Measurements from ENCODE around the gene CABP1.
"Not testable (repeated sequence)": the region's sequence is repeated elsewhere in the genome, so short reads cannot be mapped to it uniquely, and the experiment has no call there.

Gene CABP1

DNA sequence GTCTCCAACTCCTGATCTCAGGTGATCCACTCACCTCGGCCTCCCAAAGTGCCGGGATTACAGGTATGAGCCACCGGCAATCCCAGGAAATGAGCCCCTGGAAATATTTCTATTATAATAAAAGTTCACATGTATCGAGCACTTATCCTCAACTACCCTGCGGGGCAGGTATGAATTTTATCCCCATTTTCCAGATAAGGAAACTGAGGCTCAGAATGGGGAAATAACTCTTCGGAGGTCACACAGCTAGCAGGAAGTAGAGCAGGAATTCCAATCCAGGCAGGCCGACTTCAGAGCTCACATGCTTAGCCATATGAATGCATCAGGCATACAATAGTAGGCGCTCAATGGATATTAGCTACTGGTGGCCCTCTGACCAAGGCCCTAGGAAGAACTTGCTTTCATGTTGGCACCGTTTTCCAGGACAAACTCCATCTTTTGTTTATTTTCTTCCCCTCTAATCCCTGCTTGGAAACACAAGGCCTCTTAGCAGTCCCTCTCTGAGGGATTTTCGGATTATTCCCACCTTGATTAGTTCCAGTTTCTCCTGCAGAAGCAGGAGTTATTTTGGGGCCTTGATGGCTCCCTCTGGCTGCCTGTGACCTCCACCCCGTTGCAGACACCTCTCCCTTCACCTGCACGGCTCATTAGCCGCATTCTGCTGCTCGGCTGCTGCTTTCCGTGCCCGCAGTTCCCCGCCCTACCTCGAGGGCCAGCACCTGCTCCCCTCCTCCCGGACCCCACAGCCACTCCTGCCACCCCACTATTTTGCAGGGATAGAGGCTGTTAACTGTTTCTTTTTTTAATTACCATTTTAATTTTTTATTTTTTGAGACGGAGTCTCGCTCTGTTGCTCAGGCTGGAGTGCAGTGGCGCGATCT lies 40.5 kb upstream of the CABP1 start:
- TF ChIP-seq CTCF (IDR thresholded peaks at IDR 0.05; ENCODE audit: low read length, missing control alignments), result no peak
- DNase-seq (ENCODE audit: low read depth), result no peak
- H3K4me3 ChIP-seq (replicated peaks; ENCODE audit: low read depth, low read length), result no peak overlapping the region

- not testable (repeated sequence) for DNase-seq (ENCODE audit: low read depth)
Measured at GRCh38 chr12:120602416-120602815, 38.0 kb upstream of the CABP1 start.

DNA sequence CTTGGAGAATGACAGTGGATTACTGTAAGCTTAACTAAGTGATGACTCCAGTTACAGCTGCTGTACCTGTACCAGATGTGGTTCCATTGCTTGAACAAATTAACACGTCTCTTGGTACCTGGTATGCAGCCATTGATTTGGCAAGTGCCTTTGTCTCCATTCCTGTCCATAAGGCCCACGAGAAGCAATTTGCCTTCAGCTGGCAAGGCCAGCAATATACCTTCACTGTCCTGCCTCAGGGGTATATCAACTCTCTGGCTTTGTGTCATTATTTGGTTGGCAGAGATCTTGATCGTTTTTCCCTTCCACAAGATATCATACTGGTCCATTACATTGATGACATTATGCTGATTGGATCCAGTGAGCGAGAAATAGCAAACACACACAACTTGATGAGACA lies 29.9 kb upstream of the CABP1 start:
- TF ChIP-seq CTCF (IDR thresholded peaks at IDR 0.05; ENCODE audit: low read length, missing control alignments), result no peak
- no peak for DNase-seq (ENCODE audit: low read depth)
- H3K4me3 ChIP-seq (replicated peaks; ENCODE audit: low read depth, low read length), result no peak overlapping the region

More at GRCh38 chr12:120602416-120602815, 38.0 kb upstream of the CABP1 start:
- not testable (repeated sequence) for H3K4me3 ChIP-seq (replicated peaks; ENCODE audit: low read depth, low read length)

DNA sequence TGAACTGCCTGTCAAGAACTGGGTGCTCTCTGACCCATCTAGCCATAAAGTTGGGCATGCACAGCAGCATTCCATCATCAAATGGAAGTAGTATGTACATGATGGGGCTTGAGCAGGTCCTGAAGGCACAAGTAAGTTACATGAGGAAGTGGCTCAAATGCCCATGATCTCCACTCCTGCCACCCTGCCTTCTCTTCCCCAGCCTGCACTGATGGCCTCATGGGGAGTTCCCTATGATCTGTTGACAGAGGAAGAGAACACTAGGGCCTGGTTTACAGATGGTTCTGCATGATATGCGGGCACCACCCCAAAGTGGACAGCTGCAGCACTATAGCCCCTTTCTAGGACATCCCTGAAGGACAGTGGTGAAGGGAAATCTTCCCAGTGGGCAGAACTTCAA lies 28.9 kb upstream of the CABP1 start:
- H3K4me3 ChIP-seq (replicated peaks; ENCODE audit: low read depth, low read length); DNase-seq (ENCODE audit: low read depth): not testable (repeated sequence)

- no peak for TF ChIP-seq CTCF (IDR thresholded peaks at IDR 0.05; ENCODE audit: low read length, missing control alignments)
- DNase-seq (ENCODE audit: low read depth), result no peak
Measured at GRCh38 chr12:120614848-120615247, 25.6 kb upstream of the CABP1 start.

GRCh38 chr12:120617193-120617592 lies 23.2 kb upstream of the CABP1 start:
- not testable (repeated sequence) for DNase-seq (ENCODE audit: low read depth); H3K4me3 ChIP-seq (replicated peaks; ENCODE audit: low read depth, low read length)

More at GRCh38 chr12:120614848-120615247, 25.6 kb upstream of the CABP1 start:
- no peak overlapping the region for H3K4me3 ChIP-seq (replicated peaks; ENCODE audit: low read depth, low read length)

GRCh38 chr12:120617767-120618166 lies 22.7 kb upstream of the CABP1 start:
- H3K4me3 ChIP-seq (replicated peaks; ENCODE audit: low read depth, low read length); DNase-seq (ENCODE audit: low read depth): not testable (repeated sequence)

- H3K4me3 ChIP-seq (replicated peaks; ENCODE audit: low read depth, low read length), result no peak overlapping the region
- TF ChIP-seq CTCF (IDR thresholded peaks at IDR 0.05; ENCODE audit: low read length, missing control alignments), result no peak
- no peak for DNase-seq (ENCODE audit: low read depth)
Measured at GRCh38 chr12:120618954-120619615, 21.3 kb upstream of the CABP1 start.

GRCh38 chr12:120620624-120621023 lies 19.8 kb upstream of the CABP1 start:
- no peak for DNase-seq (ENCODE audit: low read depth)
- no peak for TF ChIP-seq CTCF (IDR thresholded peaks at IDR 0.05; ENCODE audit: low read length, missing control alignments)
- no peak overlapping the region for H3K4me3 ChIP-seq (replicated peaks; ENCODE audit: low read depth, low read length)
